Panc1 (cell line): ENCODE data around the gene AGPAT4. TPM values are rescaled to one million over a fixed set of nuclear protein-coding genes. Genes with fewer than 3 reads are reported as not detected.

ENCODE experiments used
- ATAC-seq: fragments of 200-7000 bp; cut with Tn5 transposase; 2 replicates; pipeline ENCODE4 v1.9.1; 2020; ENCODE audit warnings: mild to moderate bottlenecking, moderate library complexity
- BruUV-seq: library from RNA; stranded (reverse); fragments of 400-500 nt; replicated peaks from 2 replicates; lab custom pipeline; 2021; lab: Mats Ljungman, UMichigan
- CTCF ChIA-PET: fragments of 300-600 bp; sonication (Branson Sonifier 250); formaldehyde crosslinking; loops from one replicate; lab custom pipeline; 2022; ENCODE audit warnings: antibody characterized with exemption; lab: Charles Lee
- POLR2A ChIA-PET: fragments of 300-600 bp; sonication (Branson Sonifier 250); formaldehyde crosslinking; loops from one replicate; lab custom pipeline; 2022; ENCODE audit warnings: antibody characterized with exemption; lab: Charles Lee
- DNase-seq: peaks from one replicate; pipeline ENCODE4 v3.0.0-alpha.2; 2010; ENCODE audit warnings: low read depth, low spot score
- H3K27ac ChIP-seq: 2 replicates; pipeline ENCODE4 v1.5.1; 2011; ENCODE audit warnings: mild to moderate bottlenecking, low read length, inconsistent platforms
- H3K27me3 ChIP-seq: fragments of 200-500 bp; sonication (Bioruptor generic); 2 replicates; pipeline ENCODE4 v1.6.0; 2014; ENCODE audit warnings: low read length, inconsistent platforms; ENCODE audit not compliant: control insufficient read depth, insufficient read depth
- H3K36me3 ChIP-seq: fragments of 200-500 bp; sonication (Bioruptor generic); 2 replicates; pipeline ENCODE4 v1.5.1; 2014; ENCODE audit warnings: inconsistent platforms, mild to moderate bottlenecking, low read length, moderate library complexity; ENCODE audit not compliant: control insufficient read depth, insufficient read depth
- H3K4me1 ChIP-seq: 2 replicates; pipeline ENCODE4 v1.5.1; 2011; ENCODE audit warnings: inconsistent platforms, mild to moderate bottlenecking, low read length, moderate library complexity; ENCODE audit not compliant: control insufficient read depth, insufficient read depth
- H3K4me3 ChIP-seq, 2 experiments: 2 replicates each; pipeline ENCODE4 v1.5.1; 2011 to 2012; ENCODE audit warnings: low read depth in 2 of 2, low read length in 2 of 2, mild to moderate bottlenecking in 2 of 2, inconsistent platforms in 1 of 2, moderate library complexity in 1 of 2
- H3K9me3 ChIP-seq: fragments of 200-500 bp; sonication (Bioruptor generic); 2 replicates; pipeline ENCODE4 v1.5.1; 2014; ENCODE audit warnings: low read depth, mild to moderate bottlenecking, inconsistent platforms, low read length, moderate library complexity; ENCODE audit not compliant: control insufficient read depth, insufficient read depth
- POLR2AphosphoS5 ChIP-seq: IDR thresholded peaks from 2 replicates; pipeline ENCODE4 v1.6.1; 2012; ENCODE audit warnings: mild to moderate bottlenecking, low read depth, low read length, moderate library complexity
- SIN3A ChIP-seq: IDR thresholded peaks from 2 replicates; pipeline ENCODE4 v1.6.1; 2012; ENCODE audit warnings: low read depth, mild to moderate bottlenecking, low read length, moderate library complexity, borderline replicate concordance; ENCODE audit not compliant: insufficient read depth
- TCF7L2 ChIP-seq: IDR thresholded peaks from 2 replicates; pipeline ENCODE4 v1.6.1; 2011; ENCODE audit warnings: mild to moderate bottlenecking, low read depth, low read length, inconsistent platforms
- in situ Hi-C: cut with HindIII; loops from 2 replicates; pipeline ENCODE4 v1.10.0; 2016; ENCODE audit warnings: low sequenced_read_pairs, low pct_unique_long_range_greater_than_20kb
- intact Hi-C: fragments of 100-400 bp; cut with micrococcal nuclease; formaldehyde crosslinking; loops from one replicate; pipeline ENCODE4 v1.10.0; 2022; ENCODE audit not compliant: unreplicated experiment
- total RNA-seq: library from RNA; stranded (reverse); gene quantifications from one replicate; pipeline ENCODE4 v1.2.1, GENCODE V29; 2021; ENCODE audit not compliant: unreplicated experiment
- TF ChIP-seq, protein P1 (sequence below): fragments of 450-650 bp; IDR thresholded peaks from 2 replicates; pipeline ENCODE4 v1.5.1; 2017; ENCODE audit warnings: mild to moderate bottlenecking
- TF ChIP-seq, protein P2 (sequence below), 2 experiments: IDR thresholded peaks; 2 replicates each; pipeline ENCODE4 v1.6.1; 2011 to 2012; ENCODE audit warnings: low read depth in 2 of 2, control low read depth in 1 of 2, low read length in 1 of 2, mild to moderate bottlenecking in 1 of 2, moderate library complexity in 1 of 2; ENCODE audit not compliant: insufficient read depth in 1 of 2

The AGPAT4 gene
- total RNA-seq, 1 experiment from 2014 or later, result 12.9 TPM

GRCh38 chr6:161137320-161137719 lies 136.5 kb downstream of the AGPAT4 start:
- POLR2A ChIA-PET, result no interaction called here

DNA sequence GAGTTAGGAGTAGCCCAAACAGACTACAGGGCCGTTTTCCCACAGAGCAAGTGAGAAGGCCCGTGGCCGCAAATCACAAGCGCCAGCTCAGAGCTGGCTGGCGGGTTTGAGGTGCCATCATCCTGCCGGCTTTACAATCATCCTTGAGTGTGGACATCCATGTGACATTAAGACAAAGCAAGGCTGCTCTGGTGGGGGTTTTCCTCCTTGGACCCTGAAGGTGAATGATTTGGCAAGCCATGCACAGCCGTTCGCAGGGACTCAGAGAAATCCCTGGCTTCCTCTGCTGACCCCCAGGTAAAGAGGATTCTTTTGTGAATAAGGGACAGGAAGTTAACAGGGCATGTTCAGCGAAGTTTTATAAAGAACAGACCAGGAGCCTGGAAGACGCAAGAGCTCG lies 137.2 kb downstream of the AGPAT4 start:
- TF ChIP-seq TCF7L2 (no peak), POLR2AphosphoS5 (no peak), SIN3A (no peak)
- TF ChIP-seq, protein P1, sequence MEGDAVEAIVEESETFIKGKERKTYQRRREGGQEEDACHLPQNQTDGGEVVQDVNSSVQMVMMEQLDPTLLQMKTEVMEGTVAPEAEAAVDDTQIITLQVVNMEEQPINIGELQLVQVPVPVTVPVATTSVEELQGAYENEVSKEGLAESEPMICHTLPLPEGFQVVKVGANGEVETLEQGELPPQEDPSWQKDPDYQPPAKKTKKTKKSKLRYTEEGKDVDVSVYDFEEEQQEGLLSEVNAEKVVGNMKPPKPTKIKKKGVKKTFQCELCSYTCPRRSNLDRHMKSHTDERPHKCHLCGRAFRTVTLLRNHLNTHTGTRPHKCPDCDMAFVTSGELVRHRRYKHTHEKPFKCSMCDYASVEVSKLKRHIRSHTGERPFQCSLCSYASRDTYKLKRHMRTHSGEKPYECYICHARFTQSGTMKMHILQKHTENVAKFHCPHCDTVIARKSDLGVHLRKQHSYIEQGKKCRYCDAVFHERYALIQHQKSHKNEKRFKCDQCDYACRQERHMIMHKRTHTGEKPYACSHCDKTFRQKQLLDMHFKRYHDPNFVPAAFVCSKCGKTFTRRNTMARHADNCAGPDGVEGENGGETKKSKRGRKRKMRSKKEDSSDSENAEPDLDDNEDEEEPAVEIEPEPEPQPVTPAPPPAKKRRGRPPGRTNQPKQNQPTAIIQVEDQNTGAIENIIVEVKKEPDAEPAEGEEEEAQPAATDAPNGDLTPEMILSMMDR, result no peak
- TF ChIP-seq, protein P2, sequence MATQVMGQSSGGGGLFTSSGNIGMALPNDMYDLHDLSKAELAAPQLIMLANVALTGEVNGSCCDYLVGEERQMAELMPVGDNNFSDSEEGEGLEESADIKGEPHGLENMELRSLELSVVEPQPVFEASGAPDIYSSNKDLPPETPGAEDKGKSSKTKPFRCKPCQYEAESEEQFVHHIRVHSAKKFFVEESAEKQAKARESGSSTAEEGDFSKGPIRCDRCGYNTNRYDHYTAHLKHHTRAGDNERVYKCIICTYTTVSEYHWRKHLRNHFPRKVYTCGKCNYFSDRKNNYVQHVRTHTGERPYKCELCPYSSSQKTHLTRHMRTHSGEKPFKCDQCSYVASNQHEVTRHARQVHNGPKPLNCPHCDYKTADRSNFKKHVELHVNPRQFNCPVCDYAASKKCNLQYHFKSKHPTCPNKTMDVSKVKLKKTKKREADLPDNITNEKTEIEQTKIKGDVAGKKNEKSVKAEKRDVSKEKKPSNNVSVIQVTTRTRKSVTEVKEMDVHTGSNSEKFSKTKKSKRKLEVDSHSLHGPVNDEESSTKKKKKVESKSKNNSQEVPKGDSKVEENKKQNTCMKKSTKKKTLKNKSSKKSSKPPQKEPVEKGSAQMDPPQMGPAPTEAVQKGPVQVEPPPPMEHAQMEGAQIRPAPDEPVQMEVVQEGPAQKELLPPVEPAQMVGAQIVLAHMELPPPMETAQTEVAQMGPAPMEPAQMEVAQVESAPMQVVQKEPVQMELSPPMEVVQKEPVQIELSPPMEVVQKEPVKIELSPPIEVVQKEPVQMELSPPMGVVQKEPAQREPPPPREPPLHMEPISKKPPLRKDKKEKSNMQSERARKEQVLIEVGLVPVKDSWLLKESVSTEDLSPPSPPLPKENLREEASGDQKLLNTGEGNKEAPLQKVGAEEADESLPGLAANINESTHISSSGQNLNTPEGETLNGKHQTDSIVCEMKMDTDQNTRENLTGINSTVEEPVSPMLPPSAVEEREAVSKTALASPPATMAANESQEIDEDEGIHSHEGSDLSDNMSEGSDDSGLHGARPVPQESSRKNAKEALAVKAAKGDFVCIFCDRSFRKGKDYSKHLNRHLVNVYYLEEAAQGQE (IDR thresholded peaks at IDR 0.05; ENCODE audit: insufficient read depth in 1 of 2, low read depth in 2 of 2, low read length in 1 of 2), result no peak
- DNase-seq, result no peak
- BruUV-seq, result no TSS peak
- Histone ChIP-seq H3K36me3 (no peaks in the 10 kb centered on the region), H3K27me3 (no peaks in the 10 kb centered on the region), H3K4me3 (no peak overlapping the region), H3K4me1 (no peaks in the 10 kb centered on the region), H3K27ac (no peak overlapping the region), H3K9me3 (no peaks in the 10 kb centered on the region)
- no peak for ATAC-seq
- in situ Hi-C loops, result no loop called here
- POLR2A ChIA-PET, result no interaction called here
- CTCF ChIA-PET, result no interaction called here
- intact Hi-C loops, result no loop called here

More at GRCh38 chr6:161137320-161137719, 136.5 kb downstream of the AGPAT4 start:
- no peak for TF ChIP-seq SIN3A
- TF ChIP-seq TCF7L2, result no peak
- TF ChIP-seq POLR2AphosphoS5, result 0 out of 2 replicates have a peak, but pooled peaks have one; percentile 26
- TF ChIP-seq, protein P1, result no peak
- TF ChIP-seq, protein P2 (IDR thresholded peaks at IDR 0.05; ENCODE audit: insufficient read depth in 1 of 2, low read depth in 2 of 2, low read length in 1 of 2), result no peak
- no peaks in the 10 kb centered on the region for H3K9me3 ChIP-seq
- in situ Hi-C loops (no loop called here), intact Hi-C loops (no loop called here)
- H3K4me1 ChIP-seq, result no peaks in the 10 kb centered on the region
- DNase-seq (no peak), ATAC-seq (no peak)
- H3K4me3 ChIP-seq, result no peak overlapping the region
- BruUV-seq, result no TSS peak
- H3K36me3 ChIP-seq, result no peaks in the 10 kb centered on the region
- no peak overlapping the region for H3K27ac ChIP-seq
- CTCF ChIA-PET, result no interaction called here
- no peaks in the 10 kb centered on the region for H3K27me3 ChIP-seq
